Inflammatory macrophage (primary cell): Measurements from ENCODE around the gene RUNX2.
"Not testable (repeated sequence)": the region's sequence is repeated elsewhere in the genome, so short reads cannot be mapped to it uniquely, and the experiment has no call there.

Source experiments
- DNase-seq, 2 donors: peaks; one replicate each; pipeline ENCODE4 v3.0.0-alpha.2; 2020 to 2022

RUNX2 gene

DNA sequence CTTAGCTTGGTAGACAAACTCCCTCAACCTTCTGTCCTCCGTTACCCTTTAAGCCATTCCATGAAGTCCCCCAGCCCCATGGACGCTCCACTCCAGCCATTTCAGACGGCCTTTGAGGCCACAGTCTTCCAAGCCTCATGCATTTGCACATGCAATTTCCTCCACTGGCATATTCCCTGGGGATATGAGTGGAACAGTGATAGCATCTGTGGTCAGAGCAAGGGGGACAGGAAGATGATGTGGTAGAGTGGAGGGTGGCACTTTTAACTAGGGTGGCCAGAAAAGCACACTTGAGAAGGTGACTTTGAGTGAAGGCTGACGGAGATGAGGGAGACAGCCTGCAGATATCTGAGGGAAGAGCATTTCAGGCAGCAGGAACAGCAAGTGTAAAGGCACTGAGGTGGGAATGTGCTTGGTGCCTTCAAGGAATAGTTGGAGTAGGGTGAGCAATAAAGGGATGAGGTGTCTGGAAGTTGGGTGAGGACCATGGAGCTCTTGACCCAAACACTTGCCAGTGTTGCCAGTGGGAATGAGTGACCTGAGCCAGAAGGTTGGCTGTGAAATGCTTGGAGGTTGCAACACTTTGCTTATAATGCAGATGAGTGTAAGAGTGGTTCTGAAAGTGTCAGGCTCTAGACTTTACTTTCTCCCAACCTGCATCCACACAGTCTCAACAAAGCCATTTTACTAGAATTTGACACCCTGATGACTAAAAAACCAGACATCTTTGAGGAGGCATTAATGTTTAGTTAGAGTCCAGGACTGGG, 325.2 kb downstream of the RUNX2 start:
- no peak for DNase-seq

DNA sequence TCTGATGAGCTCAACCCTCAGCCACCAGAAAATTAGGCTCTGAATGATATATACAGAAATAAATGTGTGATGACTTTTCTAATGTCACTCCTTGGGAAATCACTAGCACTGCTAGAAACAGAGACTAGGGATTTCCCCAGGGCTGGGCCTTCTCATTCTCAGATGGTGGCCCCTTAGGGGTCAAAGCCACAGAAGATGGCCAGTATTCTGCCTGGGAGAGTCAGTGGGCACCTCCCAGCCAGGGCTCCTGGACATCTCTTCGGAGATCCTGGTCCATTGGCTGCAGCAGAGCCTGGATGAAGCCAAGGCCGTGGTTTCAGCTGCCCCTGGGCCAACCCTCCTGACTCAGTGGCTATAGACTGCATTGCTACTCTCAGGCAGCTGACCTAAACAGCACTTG, 326.5 kb downstream of the RUNX2 start:
- DNase-seq, result no peak

DNA sequence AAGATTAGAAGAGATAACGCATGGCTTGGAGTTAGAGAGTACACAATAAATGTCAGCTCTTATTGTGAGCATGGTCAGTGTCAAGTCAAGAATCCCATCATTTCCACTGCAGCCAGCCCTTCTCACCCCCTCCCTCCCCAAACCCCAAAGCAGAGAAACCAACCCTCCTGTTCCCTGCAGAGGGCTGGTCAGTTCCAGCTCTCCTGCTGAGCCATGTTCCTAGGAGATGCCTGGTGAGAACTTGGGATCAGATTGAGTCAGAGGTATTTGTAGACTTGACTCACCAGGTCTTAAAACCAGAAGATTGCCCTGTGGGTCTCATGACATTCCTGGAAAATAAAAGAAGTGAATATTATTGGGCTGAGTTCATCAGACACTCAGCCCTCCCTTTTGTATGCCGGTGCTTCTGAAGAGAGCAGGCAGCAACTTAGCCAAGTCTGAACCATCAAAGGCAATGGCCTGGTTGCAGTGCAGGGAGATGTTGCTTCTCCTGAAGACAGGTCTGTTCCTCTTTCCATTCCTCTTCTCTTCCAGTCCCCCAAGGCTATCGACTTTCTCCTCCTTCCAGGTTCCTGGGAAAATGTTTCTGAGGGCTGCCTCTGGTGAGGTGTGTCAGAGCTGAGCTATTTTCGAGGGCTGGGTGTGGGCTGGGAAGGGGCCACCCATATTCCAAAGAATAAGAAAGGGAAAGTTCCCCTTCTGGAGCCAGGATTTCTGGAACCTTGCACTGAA, 327.8 kb downstream of the RUNX2 start:
- DNase-seq, result no peak

DNA sequence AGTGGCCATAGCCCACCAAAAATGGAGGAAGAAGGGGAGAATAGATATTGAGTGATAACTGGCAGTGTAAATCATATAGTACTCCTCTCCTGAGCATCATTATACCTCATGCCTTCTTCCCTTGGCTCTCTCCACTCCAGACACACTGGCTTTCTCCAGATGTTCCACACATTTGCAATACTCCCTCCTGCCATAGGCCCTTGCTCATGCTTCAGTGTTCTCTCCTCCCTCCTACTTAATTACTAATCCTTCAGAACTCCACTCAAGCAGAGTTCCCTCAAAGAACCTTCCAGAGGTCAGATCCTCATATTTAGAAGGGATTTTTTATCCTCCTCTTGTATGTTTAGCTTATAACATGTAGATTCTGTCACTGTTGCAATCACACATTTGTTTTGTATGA, 329.1 kb downstream of the RUNX2 start:
- no peak for DNase-seq

DNA sequence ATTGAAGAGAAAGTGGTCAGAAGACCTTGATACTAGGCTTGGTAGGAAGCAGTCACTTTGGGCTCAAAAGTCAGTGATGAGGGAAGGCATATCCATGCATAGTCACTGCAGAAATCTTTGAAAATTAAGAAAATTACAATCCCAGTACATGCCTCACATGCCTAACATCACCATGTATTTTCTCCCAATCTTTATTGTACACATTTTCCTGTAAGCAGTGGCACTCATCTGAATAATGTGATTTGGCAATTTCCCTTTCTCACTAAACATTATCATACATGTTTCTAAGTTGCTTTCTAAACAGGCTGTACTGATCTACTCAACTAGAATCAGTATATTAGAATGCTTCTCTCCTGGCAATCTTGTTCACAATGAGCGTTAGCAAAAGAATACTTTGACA, 330.3 kb downstream of the RUNX2 start:
- DNase-seq, result no peak

DNA sequence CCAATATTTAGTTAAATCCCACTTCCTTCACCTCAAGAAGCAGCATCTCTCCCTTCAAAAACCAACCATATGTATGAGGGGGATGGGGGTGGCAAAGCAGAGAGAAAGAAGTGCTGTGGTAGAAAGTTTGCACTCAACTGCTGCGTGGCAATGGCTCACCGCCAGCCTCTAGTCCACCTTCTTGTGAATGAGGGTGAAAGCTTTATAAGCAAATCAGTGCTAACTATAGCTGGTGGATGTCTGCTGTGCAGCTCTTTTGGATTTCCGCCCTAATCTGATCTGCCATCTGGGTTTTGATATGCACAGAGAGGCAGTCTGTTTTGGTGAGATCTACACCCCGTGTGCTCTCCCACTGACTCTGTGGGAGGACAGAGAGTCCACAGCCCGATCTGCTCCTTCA, 330.8 kb downstream of the RUNX2 start:
- DNase-seq, result no peak

DNA sequence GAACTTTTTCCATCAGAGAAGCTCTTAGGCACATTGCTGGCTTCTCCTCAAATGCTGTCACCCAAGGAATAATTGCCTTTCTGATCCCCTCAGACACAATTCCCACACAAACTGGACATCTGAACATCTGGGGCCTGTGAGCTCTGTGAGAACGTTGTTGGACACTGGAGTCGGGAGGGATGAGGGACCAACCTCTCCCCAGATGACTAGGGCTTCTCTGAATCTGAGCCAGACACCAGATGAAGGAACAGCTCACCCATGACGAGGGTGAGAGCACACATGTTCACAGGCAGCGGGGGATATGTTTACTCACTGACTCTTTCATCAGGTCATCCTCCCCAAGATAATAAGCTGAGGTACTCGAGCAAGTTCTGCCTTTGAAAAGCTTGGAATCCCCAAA, 333.5 kb downstream of the RUNX2 start:
- DNase-seq, result no peak

DNA sequence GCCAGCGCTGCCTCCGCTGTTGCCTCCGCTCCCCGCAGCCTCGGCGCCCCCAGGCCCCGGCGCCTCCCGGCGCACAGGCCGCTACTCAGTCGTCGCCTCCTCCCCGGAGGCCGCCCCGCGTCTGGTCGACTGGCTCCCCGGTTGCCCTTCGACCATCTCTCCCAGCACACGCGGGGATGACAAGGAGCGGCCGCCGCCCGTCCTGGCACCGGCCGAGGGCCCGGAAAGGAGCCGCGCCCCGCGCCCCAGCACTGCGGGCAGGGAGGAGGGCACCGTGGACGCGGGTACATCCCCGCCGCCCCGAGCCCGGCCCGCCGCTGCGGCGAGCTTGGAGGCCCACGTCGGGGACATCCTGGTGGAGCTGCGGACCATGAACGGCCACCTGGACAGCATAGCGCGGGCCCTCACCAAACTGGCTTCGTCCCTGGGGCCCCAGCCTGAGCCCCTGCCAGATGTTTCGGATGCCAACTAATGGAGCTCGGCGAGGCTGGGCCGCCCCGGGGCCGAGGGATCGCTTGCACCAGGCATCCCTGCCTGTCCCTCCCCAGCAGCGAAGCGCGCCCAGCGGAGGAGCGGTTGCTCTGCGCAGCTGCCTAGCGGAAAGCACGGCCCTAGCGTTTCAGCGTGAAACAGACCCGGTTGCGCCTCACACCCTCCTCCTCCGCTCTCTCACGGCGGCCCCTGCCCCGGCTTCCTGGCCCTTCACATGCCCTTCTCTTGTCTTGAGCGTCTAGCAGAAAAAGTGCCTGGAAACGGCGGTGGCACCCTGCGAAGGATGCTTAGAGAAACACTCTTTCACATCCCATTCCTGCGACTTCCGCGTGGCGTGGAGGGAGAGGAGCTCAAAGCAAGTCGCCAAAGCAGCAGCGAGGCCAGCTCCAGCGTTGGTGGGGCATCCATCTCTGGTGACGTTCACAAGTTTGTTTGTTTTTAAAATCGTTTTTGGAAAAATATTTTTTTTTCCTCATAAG, 335.4 kb downstream of the RUNX2 start:
- DNase-seq, result peak; percentile 18 to 37

DNA sequence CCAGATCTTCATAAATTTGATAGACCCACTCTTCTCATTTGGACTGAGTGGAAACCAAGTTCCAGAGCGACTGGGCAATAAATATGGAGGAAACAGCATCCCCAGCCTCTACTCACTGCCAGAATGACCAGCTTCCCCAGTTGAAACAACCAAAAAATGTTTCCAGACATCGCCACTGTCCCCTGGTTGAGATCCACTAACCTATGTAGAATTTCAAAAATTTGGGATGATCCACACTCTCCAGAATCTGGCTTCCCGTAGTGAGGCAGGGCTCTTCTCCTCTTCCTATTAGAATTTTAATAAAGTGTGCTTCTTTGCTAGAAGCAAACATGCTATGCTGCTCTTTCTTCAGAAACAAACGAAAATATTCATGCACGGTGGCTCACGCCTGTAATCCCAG, 336.6 kb downstream of the RUNX2 start:
- DNase-seq, result no peak

DNA sequence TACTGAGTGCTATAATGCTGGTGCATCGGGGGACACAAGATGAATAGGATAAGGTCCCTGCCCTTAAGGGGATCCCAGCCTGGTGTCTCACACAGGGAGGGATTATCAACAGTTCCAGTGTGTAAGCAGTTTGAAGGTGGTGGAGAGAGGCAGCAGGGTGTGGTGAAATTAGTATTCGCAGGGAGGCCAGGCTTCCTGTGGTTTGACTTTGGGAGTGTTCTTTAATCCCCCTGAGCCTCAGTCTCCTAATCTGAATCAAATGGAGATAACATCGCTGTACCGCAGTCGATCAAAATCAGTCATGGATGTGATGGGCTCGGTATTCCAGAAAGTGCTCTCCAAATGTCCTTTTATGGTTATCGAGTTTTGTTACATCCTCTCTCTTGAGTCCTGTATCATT, 337.7 kb downstream of the RUNX2 start:
- DNase-seq, result no peak

DNA sequence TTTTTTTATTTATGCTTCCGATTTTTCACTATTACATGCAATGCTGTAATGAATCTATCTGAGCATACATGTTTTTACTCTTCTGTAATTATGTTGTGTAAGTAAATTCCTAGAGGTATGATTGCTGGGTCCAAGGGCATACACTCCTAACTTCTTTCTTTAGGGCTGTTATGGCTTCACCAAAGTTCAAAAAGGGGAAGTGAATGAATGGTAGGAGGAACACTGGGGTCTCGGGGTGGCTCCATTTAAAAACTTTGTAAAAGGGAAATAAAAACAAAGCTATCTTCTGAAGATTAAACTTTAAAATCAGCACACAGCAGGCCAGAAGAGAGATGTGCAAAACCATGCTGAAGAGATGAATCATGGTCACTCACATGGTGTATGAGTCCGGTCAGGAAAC, 338.7 kb downstream of the RUNX2 start:
- peak; percentile 21 to 31 for DNase-seq

DNA sequence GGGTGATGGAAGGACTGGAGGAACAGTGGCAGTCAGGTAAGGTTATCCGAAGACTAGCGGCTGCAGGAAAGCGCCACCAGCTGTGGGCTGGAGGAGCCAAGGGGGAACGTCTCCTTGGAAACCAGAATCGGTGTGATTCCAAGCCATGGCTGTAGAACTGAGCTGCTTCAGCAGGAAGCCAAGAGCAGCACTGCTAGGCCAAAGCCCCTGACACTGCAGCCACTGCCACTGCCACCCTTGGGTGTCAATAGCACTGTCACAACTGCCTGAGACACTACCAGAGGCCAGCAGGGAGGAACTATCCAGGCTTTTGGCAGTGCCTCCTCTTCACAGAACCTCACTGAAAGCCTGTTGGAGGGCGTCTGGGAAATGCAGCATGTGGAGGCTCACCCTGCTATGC, 339.2 kb downstream of the RUNX2 start:
- no peak for DNase-seq

DNA sequence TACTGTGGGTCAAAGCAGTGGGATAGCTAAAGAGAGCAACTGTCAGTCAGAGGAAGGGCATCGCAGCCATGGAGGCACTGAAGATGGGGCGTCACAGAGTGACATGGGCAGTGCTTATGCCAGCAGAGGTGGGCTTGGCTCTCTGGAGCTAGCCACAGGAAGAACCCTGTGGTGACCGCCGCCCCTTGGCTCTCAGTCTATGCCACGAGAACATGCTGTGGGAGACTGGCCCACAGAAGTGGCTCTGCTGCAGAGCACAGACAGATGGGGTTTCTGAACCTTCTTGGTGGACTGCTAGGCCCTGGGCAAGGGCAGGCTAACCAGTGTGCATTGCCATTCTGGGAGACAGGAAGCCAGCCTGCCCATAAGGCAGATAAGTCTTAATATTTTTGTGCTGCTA, 339.6 kb downstream of the RUNX2 start:
- no peak for DNase-seq

DNA sequence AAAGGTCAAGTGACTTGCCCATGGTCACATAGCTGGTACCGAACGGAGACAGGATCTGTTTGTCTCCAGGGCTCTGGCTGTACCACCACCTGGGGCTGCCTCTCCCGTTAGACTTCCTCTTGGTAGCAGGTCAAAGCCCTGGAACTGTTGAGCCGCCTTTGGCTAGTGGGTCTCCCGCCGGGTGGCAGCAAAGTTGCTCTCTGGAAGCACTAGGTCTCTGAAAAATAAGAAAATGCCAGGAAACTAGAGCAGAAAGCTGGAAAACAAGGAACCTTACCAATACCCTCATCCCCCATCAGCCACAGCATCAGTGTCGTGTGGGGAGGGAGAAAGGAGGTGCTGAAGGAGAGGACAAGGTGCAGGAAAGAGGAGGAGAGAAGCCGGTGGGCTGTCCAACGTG, 340.6 kb downstream of the RUNX2 start:
- no peak for DNase-seq

DNA sequence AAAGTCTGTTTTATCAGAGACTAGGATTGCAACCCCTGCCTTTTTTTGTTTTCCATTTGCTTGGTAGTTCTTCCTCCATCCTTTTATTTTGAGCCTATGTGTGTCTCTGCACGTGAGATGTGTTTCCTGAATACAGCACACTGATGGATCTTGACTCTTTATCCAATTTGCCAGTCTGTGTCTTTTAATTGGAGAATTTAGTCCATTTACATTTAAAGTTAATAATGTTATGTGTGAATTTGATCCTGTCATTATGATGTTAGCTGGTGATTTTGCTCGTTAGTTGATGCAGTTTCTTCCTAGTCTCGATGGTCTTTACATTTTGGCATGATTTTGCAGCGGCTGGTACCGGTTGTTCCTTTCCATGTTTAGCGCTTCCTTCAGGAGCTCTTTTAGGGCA, 345.0 kb downstream of the RUNX2 start:
- not testable (repeated sequence) for DNase-seq

DNA sequence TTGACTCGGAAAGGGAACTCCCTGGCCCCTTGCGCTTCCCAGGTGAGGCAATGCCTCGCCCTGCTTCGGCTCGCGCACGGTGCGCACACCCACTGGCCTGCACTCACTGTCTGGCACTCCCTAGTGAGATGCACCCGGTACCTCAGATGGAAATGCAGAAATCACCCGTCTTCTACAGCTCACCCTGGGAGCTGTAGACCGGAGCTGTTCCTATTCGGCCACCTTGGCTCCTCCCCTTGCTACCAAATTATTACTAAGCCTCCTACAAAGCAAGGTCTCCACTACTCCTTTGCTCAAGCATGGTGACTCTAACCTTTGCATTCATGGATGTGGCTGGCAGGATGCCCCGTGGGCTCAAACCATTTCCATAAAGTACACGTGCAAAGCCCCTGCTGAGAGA, 347.0 kb downstream of the RUNX2 start:
- not testable (repeated sequence) for DNase-seq

DNA sequence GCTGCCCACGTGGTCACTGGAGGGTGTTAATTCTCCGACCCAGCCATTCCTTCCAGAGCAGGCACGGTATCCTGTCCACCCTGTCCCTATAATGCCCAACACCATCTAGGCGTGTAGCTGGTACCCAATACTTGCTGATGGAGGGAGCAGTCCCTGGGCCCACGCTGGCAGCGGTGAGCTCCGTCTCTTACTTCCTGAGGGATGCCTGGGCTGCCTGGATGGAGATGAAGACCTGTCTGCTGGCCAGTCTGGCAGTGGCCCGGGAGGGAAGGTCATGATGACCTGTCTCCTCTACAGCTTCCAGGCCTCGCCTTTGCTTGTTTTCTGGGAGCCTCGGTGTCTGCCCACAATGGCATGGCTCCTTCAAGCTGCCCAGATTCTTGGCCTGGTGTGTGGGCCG, 347.5 kb downstream of the RUNX2 start:
- DNase-seq, result no peak

DNA sequence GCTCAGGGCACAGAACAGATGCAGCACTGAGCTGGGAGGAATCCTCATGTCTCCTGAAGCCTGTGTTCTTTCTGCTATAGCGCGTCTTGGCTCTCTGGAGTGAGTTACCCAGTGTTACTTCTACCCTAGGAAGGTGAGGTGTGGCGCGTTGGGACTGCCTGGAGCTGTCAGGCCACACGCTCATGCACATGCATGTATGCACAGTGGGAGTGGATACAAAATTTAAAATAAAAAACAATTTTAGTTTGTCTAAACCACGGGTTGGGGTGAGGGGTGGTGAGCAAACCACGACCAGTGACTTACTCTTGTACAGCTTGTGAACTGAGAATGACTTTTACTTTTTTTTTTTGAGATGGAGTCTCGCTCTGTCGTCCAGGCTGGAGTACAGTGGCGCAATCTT, 348.2 kb downstream of the RUNX2 start:
- DNase-seq, result no peak

DNA sequence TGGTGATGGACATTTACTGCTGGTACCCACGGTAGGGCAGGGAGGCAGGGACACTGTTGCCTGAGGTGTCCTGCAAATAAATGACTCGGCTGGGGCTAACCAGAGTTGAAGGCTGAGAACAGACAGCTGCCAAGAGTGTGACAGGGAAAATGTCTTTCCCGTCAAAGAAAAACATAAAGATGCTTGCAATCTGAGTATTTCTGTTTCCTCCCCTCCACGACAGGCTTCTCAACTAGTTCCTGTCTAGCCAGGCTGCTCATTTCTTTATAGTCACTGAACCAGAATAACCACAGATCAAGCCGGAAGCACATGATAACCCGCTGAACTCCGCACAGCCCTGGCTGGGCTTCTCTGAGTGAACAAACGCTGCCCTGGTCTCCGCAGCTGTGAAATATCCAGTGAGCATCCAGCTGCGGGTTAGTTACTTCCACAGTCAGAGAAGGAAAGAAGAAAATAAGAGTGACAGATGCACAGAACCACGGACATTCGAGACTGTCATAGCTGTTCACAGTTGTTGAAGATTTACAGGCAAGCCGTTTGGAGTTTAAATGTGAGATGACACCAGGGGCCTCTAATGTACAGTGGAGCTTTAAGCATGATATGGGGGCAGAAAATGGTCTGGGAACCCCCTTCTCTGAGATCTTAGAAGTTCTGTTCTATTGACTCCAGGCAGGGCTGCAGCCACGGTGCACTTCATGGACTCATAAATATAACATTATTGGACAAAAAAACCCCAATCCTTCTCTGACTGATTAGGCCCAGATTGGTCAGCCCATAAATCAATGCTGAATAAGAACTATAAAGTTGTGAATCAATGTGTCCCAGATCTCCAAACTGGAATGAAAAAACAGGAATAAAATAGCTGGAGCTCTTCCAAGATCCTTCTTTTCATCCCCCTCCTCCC, 349.5 kb downstream of the RUNX2 start:
- DNase-seq, result peak; percentile 80

DNA sequence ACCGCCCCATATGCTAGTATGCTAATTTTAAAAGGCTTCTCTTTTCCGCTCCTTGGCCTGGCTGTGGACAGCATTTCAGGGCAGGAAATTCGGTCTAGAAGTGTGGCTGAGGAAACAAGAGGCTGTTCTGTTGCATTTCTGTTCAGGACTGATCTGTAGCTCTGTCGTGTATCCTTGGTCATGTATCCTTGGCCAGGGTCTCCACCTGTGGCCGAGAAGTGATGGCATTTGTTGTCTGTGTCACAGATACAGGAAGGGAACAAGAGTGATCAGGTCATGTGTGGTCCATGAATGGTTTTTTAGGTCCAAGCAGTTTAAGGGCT, 350.1 kb downstream of the RUNX2 start:
- peak in 1 of 2 donors; percentile 20 for DNase-seq

DNA sequence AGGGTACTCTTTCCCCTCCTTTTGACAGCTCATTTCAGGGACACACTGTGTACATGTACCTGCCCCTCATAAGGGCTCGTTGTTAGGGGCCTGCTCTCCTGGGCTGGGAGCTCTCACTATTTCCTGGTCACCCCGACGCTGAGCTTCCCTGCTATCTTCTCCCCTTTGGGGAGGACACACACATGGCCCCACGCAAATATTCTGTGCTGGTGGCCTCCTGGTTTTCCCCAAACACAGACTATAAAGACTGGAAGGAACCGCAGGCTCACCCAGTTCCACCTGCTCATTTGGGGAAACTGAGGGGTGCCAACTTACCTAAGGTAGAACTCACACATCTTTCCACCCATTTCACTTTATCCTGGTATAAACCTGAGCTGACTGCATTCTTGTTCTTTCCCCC, 351.0 kb downstream of the RUNX2 start:
- DNase-seq, result no peak

DNA sequence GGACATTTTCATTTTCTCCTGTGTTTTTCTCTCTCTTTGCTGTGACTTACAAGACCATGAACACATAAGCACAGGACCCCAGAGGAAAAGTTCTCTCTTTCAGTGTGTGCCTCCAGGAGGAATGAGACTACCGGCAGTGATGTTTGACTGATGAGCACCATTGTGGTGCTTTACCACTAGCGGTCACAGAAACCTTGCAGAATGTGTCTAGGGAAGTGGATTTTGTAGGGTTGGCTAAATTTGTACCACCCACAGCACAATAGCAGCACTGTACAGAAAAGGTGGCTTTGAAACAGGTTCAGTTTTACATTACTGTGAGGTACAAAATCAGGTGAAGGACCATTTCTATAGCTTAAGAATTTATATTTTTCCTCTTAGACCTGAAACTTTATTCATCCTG, 351.5 kb downstream of the RUNX2 start:
- no peak for DNase-seq
